HL-60 (cell line): Measurements from ENCODE around the gene AMZ2.
"Not testable (repeated sequence)": the region's sequence is repeated elsewhere in the genome, so short reads cannot be mapped to it uniquely, and the experiment has no call there.

Experiments
- DNase-seq, 2 experiments: peaks; one replicate each; pipeline ENCODE4 v3.0.0-alpha.2; 2010 to 2020; ENCODE audit warnings: low read depth in 1 of 2, low spot score in 1 of 2
- H3K27ac ChIP-seq: fragments of 250-450 bp; sonication (Bioruptor Pico); replicated peaks from 2 replicates; pipeline ENCODE4 v1.5.1; 2020; ENCODE audit warnings: mild to moderate bottlenecking, moderate library complexity
- H3K27me3 ChIP-seq: fragments of 250-450 bp; sonication (Bioruptor Pico); 2 replicates; pipeline ENCODE4 v1.5.1; 2021; ENCODE audit warnings: mild to moderate bottlenecking, moderate library complexity; ENCODE audit not compliant: insufficient read depth, poor library complexity, severe bottlenecking
- H3K4me3 ChIP-seq: replicated peaks from 2 replicates; pipeline ENCODE4 v1.5.1; 2011; ENCODE audit warnings: mild to moderate bottlenecking, control low read depth, low read length; ENCODE audit not compliant: insufficient read depth
- CTCF ChIP-seq: IDR thresholded peaks from one replicate; pipeline ENCODE4 v1.5.1; 2011; ENCODE audit warnings: low read length, control low read depth, inconsistent platforms; ENCODE audit not compliant: insufficient read depth
- GABPA ChIP-seq: IDR thresholded peaks from 2 replicates; pipeline ENCODE4 v1.6.1; 2012; ENCODE audit warnings: low read depth
- POLR2AphosphoS5 ChIP-seq: IDR thresholded peaks from 2 replicates; pipeline ENCODE4 v1.6.1; 2012; ENCODE audit warnings: low read depth
- REST ChIP-seq: IDR thresholded peaks from 2 replicates; pipeline ENCODE4 v1.6.1; 2012; ENCODE audit warnings: low read depth; ENCODE audit not compliant: insufficient replicate concordance
- SPI1 ChIP-seq: IDR thresholded peaks from 2 replicates; pipeline ENCODE4 v1.6.1; 2012; ENCODE audit warnings: low read depth, mild to moderate bottlenecking, borderline replicate concordance

Gene AMZ2

GRCh38 chr17:68205251-68205807, 42.5 kb upstream of the AMZ2 start:
- no peak for TF ChIP-seq GABPA
- TF ChIP-seq POLR2AphosphoS5: peak; percentile 27; the same call in 1 of the 2 replicates
- no peak for TF ChIP-seq SPI1
- no peak for TF ChIP-seq REST
- peak; percentile 68 for TF ChIP-seq CTCF
- no peak overlapping the region for H3K27ac ChIP-seq
- peak overlapping the region; percentile 88 for H3K4me3 ChIP-seq
- peaks cover 12% of the 10 kb centered on the region for H3K27me3 ChIP-seq
- peak; percentile 65 to 86 for DNase-seq

GRCh38 chr17:68205808-68206720, 41.8 kb upstream of the AMZ2 start:
- no peak for TF ChIP-seq REST
- no peak for TF ChIP-seq GABPA
- no peak for TF ChIP-seq CTCF
- TF ChIP-seq SPI1: no peak
- no peak for TF ChIP-seq POLR2AphosphoS5
- Histone ChIP-seq H3K27me3 (peaks cover 10% of the 10 kb centered on the region), H3K27ac (no peak overlapping the region), H3K4me3 (peak overlapping the region; percentile 88)
- no peak for DNase-seq

GRCh38 chr17:68207651-68208253, 40.1 kb upstream of the AMZ2 start:
- Histone ChIP-seq H3K4me3 (no peak overlapping the region), H3K27ac (no peak overlapping the region), H3K27me3 (peaks cover 4% of the 10 kb centered on the region)
- TF ChIP-seq GABPA: no peak
- no peak for TF ChIP-seq CTCF
- no peak for TF ChIP-seq POLR2AphosphoS5
- DNase-seq: no peak

- DNase-seq, H3K27ac ChIP-seq, H3K27me3 ChIP-seq, H3K4me3 ChIP-seq: not testable (repeated sequence)
Measured at GRCh38 chr17:68208651-68209050, 39.2 kb upstream of the AMZ2 start.

GRCh38 chr17:68209191-68209900, 38.5 kb upstream of the AMZ2 start:
- DNase-seq, H3K27ac ChIP-seq, H3K27me3 ChIP-seq, H3K4me3 ChIP-seq: not testable (repeated sequence)
